Lung (tissue), 12 donors: ENCODE measurements around the gene IPO9. TPM values are rescaled to one million over a fixed set of nuclear protein-coding genes. Genes with fewer than 3 reads are reported as not detected.
"Not testable (repeated sequence)": the region's sequence is repeated elsewhere in the genome, so short reads cannot be mapped to it uniquely, and the experiment has no call there.

Experiments used
- ATAC-seq: fragments of 200-7000 bp; cut with Tn5 transposase; one replicate; pipeline ENCODE4 v1.9.1; 2020; ENCODE audit warnings: moderate number of reproducible peaks; ENCODE audit not compliant: insufficient read depth, low FRiP score
- DNase-seq, 3 donors: peaks; one replicate each; pipeline ENCODE4 v3.0.0-alpha.2; 2013 to 2017
- H3K27ac ChIP-seq, 2 donors: one replicate each; pipeline ENCODE4 v1.5.1; 2013; ENCODE audit warnings: mild to moderate bottlenecking in 2 of 2, moderate library complexity in 2 of 2, control low read depth in 1 of 2, inconsistent platforms in 1 of 2, low read depth in 1 of 2, low read length in 1 of 2
- H3K27me3 ChIP-seq, 3 donors: one replicate each; pipeline ENCODE4 v1.5.1; 2013; ENCODE audit warnings: low read length in 2 of 3; ENCODE audit not compliant: control insufficient read depth in 3 of 3, insufficient read depth in 3 of 3
- H3K36me3 ChIP-seq, 4 donors: one replicate each; pipeline ENCODE4 v1.5.1; 2013; ENCODE audit warnings: low read length in 4 of 4, mild to moderate bottlenecking in 1 of 4, moderate library complexity in 1 of 4; ENCODE audit not compliant: control insufficient read depth in 4 of 4, insufficient read depth in 4 of 4
- H3K4me1 ChIP-seq, 5 donors: one replicate each; pipeline ENCODE4 v1.5.1; 2013; ENCODE audit warnings: low read length in 5 of 5, mild to moderate bottlenecking in 2 of 5, moderate library complexity in 1 of 5; ENCODE audit not compliant: control insufficient read depth in 5 of 5, insufficient read depth in 5 of 5
- H3K4me3 ChIP-seq: one replicate; pipeline ENCODE4 v1.5.1; 2013; ENCODE audit warnings: mild to moderate bottlenecking, control low read depth, moderate library complexity
- H3K9ac ChIP-seq, 2 donors: one replicate each; pipeline ENCODE4 v1.5.1; 2013; ENCODE audit warnings: low read length in 2 of 2, control low read depth in 1 of 2; ENCODE audit not compliant: insufficient read depth in 1 of 2
- H3K9me3 ChIP-seq, 4 donors: one replicate each; pipeline ENCODE4 v1.5.1; 2013; ENCODE audit warnings: low read length in 3 of 4, mild to moderate bottlenecking in 1 of 4, moderate library complexity in 1 of 4; ENCODE audit not compliant: control insufficient read depth in 4 of 4, insufficient read depth in 3 of 4
- CTCF ChIP-seq: IDR thresholded peaks from 2 replicates; pipeline ENCODE4 v1.5.1; 2012; ENCODE audit warnings: mild to moderate bottlenecking; ENCODE audit errors: control extremely low read depth, extremely low read depth
- WGBS, 2 donors: extraction: QIAGEN DNeasy Blood & Tissue Kit; methylation state at CpG; one replicate each; pipeline ENCODE4 v1.1.7; 2013; 5-methylcytosine and 5-hydroxymethylcytosine counted together
- polyA plus RNA-seq, 2 donors: library from polyadenylated mRNA; stranded (reverse); fragments of 200-250 nt; gene quantifications; one replicate each; pipeline ENCODE4 v1.2.1, GENCODE V29; 2013
- total RNA-seq, 2 donors: library from RNA; depleted of rRNA in 1 of 2; stranded (reverse); fragments of >200 nt in 1 of 2; gene quantifications; one replicate each; pipeline ENCODE4 v1.2.1, GENCODE V29; 2014 to 2021
- donor health status: control.
- donor health status: control.
- donor health status: Bipolar disorder and iron deficiency.
- donor health status: healthy.
- donor health status: DM: yes; HTN: yes; CAD: no.

Gene IPO9
- total and polyA plus RNA-seq, 4 donors, result 16.7 to 52.3 (median 30.8) TPM

- H3K9ac ChIP-seq, result no peak overlapping the region
- no peaks in the 10 kb centered on the region for H3K27me3 ChIP-seq
- no peaks in the 10 kb centered on the region for H3K9me3 ChIP-seq
- DNase-seq (no peak), ATAC-seq (no peak)
- no peak overlapping the region for H3K4me3 ChIP-seq
- peaks cover 2 to 5% (median 3%) of the 10 kb centered on the region in 4 donors for H3K36me3 ChIP-seq
- no peak for TF ChIP-seq CTCF
- H3K27ac ChIP-seq, result no peak overlapping the region
- peaks cover 0 to 9% (median 3%) of the 10 kb centered on the region in 5 donors for H3K4me1 ChIP-seq
- 46 to 77% methylated on average over 2 of the region's 2 CpGs for WGBS, 2 donors
Measured at GRCh38 chr1:201838381-201838780, 9.4 kb downstream of the IPO9 start.

- not testable (repeated sequence) for H3K9me3 ChIP-seq, H3K27ac ChIP-seq, H3K4me1 ChIP-seq
Measured at GRCh38 chr1:201839089-201839488, 10.1 kb downstream of the IPO9 start.

GRCh38 chr1:201840055-201840454 is 11.1 kb downstream of the IPO9 start:
- no peaks in the 10 kb centered on the region for H3K9me3 ChIP-seq
- peaks cover 2 to 5% (median 3%) of the 10 kb centered on the region in 4 donors for H3K36me3 ChIP-seq
- no peak overlapping the region for H3K9ac ChIP-seq
- no peak for DNase-seq
- no peaks in the 10 kb centered on the region for H3K27me3 ChIP-seq
- H3K4me3 ChIP-seq, result no peak overlapping the region
- no peak for ATAC-seq
- no peak overlapping the region for H3K27ac ChIP-seq
- no peak for TF ChIP-seq CTCF
- WGBS, 2 donors, result 97 to 98% methylated on average over 4 of the region's 4 CpGs
- peaks cover 0 to 7% (median 2%) of the 10 kb centered on the region in 5 donors for H3K4me1 ChIP-seq

More at GRCh38 chr1:201839089-201839488, 10.1 kb downstream of the IPO9 start:
- not testable (repeated sequence) for H3K4me3 ChIP-seq, H3K27me3 ChIP-seq, DNase-seq, H3K36me3 ChIP-seq, ATAC-seq, H3K9ac ChIP-seq
- 97% methylated on average over 10 of the region's 10 CpGs for WGBS, 2 donors

GRCh38 chr1:201840490-201840889 is 11.5 kb downstream of the IPO9 start:
- Histone ChIP-seq H3K4me1 (peaks cover 0 to 7% (median 0%) of the 10 kb centered on the region in 5 donors), H3K27me3 (no peaks in the 10 kb centered on the region), H3K27ac (no peak overlapping the region), H3K9me3 (no peaks in the 10 kb centered on the region), H3K4me3 (no peak overlapping the region), H3K36me3 (peaks cover 2 to 5% (median 3%) of the 10 kb centered on the region in 4 donors), H3K9ac (no peak overlapping the region)
- TF ChIP-seq CTCF, result no peak
- WGBS, 2 donors, result 96 to 97% methylated on average over 1 of the region's 1 CpG
- no peak for ATAC-seq
- no peak for DNase-seq
